Ascending aorta (tissue), 2 donors: ENCODE data around the gene TNRC6B. TPM values are rescaled to one million over a fixed set of nuclear protein-coding genes. Genes with fewer than 3 reads are reported as not detected.

Experiments used
- DNase-seq, 2 donors: peaks; one replicate each; pipeline ENCODE4 v3.0.0-alpha.2; 2019; ENCODE audit warnings: low spot score in 2 of 2
- H3K27ac ChIP-seq, 2 donors: fragments of 200-600 bp; sonication (generic); one replicate each; pipeline ENCODE4 v1.5.1; 2016 to 2017; ENCODE audit warnings: mild to moderate bottlenecking in 1 of 2
- H3K27me3 ChIP-seq: fragments of 200-600 bp; sonication (generic); one replicate; pipeline ENCODE4 v1.5.1; 2017
- H3K36me3 ChIP-seq, 2 donors: fragments of 200-600 bp; sonication (generic); one replicate each; pipeline ENCODE4 v1.5.1; 2016
- H3K4me1 ChIP-seq, 2 donors: fragments of 200-600 bp; sonication (generic); one replicate each; pipeline ENCODE4 v1.5.1; 2016 to 2017; ENCODE audit warnings: mild to moderate bottlenecking in 1 of 2
- H3K4me3 ChIP-seq, 2 donors: fragments of 200-600 bp; sonication (generic); one replicate each; pipeline ENCODE4 v1.5.1; 2016 to 2017; ENCODE audit warnings: mild to moderate bottlenecking in 1 of 2
- H3K9me3 ChIP-seq, 2 donors: fragments of 200-600 bp; sonication (generic); one replicate each; pipeline ENCODE4 v1.5.1; 2016
- intact Hi-C: fragments of 100-400 bp; cut with DNase I; formaldehyde crosslinking; loops from one replicate; pipeline ENCODE4 v1.15.1; 2023
- total RNA-seq: library from RNA; depleted of rRNA; stranded (reverse); fragments of >200 nt; gene quantifications from one replicate; pipeline ENCODE4 v1.1.0, GENCODE V29; 2016
- TF ChIP-seq, protein P1 (sequence below), 3 experiments: fragments of 200-600 bp in 2 of 3; fragments of 450-650 bp in 1 of 3; sonication (generic) in 2 of 3; IDR thresholded peaks; one replicate each; pipeline ENCODE4 v1.5.1; 2016 to 2019; ENCODE audit warnings: antibody characterized with exemption in 3 of 3, mild to moderate bottlenecking in 1 of 3, moderate library complexity in 1 of 3

TNRC6B gene
- total RNA-seq, 1 donor from 2014 or later = 22.4 TPM

DNA sequence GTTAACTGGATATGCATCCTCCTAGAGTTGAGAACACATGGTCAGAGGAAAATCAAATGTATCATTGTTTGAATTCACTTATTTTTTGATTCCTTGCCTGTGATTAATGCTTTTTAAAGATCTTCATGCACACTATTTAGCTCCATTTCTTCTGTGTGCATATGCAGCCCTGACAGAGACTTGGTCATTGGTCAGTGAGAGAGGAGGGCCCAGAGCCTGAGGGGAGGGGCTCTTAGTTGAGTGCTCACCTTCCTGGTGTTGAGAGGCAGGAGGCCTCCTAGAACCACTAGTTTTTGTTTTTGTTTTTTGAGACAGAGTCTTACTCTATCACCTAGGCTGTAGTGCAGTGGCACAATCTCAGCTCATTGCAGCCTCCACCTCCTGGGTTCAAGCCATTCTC is 48.9 kb downstream of the TNRC6B start:
- H3K36me3 ChIP-seq = no peaks in the 10 kb centered on the region
- TF ChIP-seq, protein P1, sequence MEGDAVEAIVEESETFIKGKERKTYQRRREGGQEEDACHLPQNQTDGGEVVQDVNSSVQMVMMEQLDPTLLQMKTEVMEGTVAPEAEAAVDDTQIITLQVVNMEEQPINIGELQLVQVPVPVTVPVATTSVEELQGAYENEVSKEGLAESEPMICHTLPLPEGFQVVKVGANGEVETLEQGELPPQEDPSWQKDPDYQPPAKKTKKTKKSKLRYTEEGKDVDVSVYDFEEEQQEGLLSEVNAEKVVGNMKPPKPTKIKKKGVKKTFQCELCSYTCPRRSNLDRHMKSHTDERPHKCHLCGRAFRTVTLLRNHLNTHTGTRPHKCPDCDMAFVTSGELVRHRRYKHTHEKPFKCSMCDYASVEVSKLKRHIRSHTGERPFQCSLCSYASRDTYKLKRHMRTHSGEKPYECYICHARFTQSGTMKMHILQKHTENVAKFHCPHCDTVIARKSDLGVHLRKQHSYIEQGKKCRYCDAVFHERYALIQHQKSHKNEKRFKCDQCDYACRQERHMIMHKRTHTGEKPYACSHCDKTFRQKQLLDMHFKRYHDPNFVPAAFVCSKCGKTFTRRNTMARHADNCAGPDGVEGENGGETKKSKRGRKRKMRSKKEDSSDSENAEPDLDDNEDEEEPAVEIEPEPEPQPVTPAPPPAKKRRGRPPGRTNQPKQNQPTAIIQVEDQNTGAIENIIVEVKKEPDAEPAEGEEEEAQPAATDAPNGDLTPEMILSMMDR (IDR thresholded peaks at IDR 0.05) = no peak
- peaks cover 5 to 12% of the 10 kb centered on the region in 2 donors for H3K4me1 ChIP-seq
- H3K27ac ChIP-seq = no peak overlapping the region
- no peak for DNase-seq
- H3K27me3 ChIP-seq = no peaks in the 10 kb centered on the region
- H3K4me3 ChIP-seq = no peak overlapping the region
- H3K9me3 ChIP-seq = no peaks in the 10 kb centered on the region
- intact Hi-C loops = no loop called here

DNA sequence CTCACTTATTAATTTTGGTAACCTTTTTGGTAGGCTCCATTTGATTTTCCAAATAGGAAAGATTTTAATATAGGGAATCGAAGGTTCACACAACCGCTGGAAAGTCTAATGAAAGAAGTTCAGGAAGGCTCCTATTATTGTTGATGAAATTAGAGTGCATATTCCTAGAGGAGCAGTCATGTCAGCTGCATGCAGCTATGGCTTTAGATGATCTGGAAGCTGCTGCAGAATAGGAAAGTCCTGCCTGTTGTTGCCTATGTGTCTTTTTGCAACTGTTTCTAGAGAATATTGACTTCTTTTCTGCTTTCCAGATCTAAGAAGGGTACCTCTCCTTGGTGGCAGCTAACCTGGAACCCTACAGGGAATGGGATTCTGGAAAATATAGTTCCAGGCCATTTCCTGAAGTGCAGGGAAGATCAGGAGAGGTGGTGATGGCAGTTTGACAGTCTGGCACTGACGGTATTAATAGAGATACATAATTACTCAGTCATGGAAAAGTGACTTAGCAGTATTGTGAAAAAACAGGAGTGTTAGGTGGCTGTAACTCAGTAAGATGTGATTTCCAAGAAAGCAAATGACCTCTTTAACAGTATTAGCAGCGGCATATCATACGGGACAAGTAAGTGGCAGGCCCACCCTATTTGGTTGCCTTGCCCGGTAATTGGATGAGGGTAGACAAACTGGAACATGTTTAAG is 54.0 kb downstream of the TNRC6B start:
- Histone ChIP-seq H3K27ac (no peak overlapping the region), H3K9me3 (no peaks in the 10 kb centered on the region), H3K27me3 (no peaks in the 10 kb centered on the region), H3K4me3 (no peak overlapping the region), H3K4me1 (peaks cover 0 to 12% of the 10 kb centered on the region in 2 donors), H3K36me3 (peaks cover 0 to 3% of the 10 kb centered on the region in 2 donors)
- intact Hi-C loops = no loop called here
- TF ChIP-seq, protein P1 (IDR thresholded peaks at IDR 0.05) = no peak
- no peak for DNase-seq

GRCh38 chr22:40232624-40233023 is 54.9 kb downstream of the TNRC6B start:
- TF ChIP-seq, protein P1 (IDR thresholded peaks at IDR 0.05) = no peak
- intact Hi-C loops = no loop called here
- Histone ChIP-seq H3K36me3 (peaks cover 0 to 3% of the 10 kb centered on the region in 2 donors), H3K27ac (no peak overlapping the region), H3K4me1 (peaks cover 0 to 12% of the 10 kb centered on the region in 2 donors), H3K27me3 (no peaks in the 10 kb centered on the region), H3K4me3 (no peak overlapping the region), H3K9me3 (no peaks in the 10 kb centered on the region)
- no peak for DNase-seq

GRCh38 chr22:40233886-40234285 is 56.2 kb downstream of the TNRC6B start:
- H3K36me3 ChIP-seq = peaks cover 0 to 3% of the 10 kb centered on the region in 2 donors
- H3K27ac ChIP-seq = no peak overlapping the region
- no peaks in the 10 kb centered on the region for H3K9me3 ChIP-seq
- intact Hi-C loops = no loop called here
- H3K4me1 ChIP-seq = peaks cover 0 to 21% of the 10 kb centered on the region in 2 donors
- no peaks in the 10 kb centered on the region for H3K27me3 ChIP-seq
- H3K4me3 ChIP-seq = no peak overlapping the region
- no peak for DNase-seq
- TF ChIP-seq, protein P1 (IDR thresholded peaks at IDR 0.05) = no peak

- TF ChIP-seq, protein P1 (IDR thresholded peaks at IDR 0.05) = no peak
- peaks cover 0 to 3% of the 10 kb centered on the region in 2 donors for H3K36me3 ChIP-seq
- peaks cover 0 to 27% of the 10 kb centered on the region in 2 donors for H3K4me1 ChIP-seq
- no peaks in the 10 kb centered on the region for H3K27me3 ChIP-seq
- DNase-seq = no peak
- no peaks in the 10 kb centered on the region for H3K9me3 ChIP-seq
- no peak overlapping the region for H3K27ac ChIP-seq
- no peak overlapping the region for H3K4me3 ChIP-seq
- intact Hi-C loops = no loop called here
These were observed 56.9 kb downstream of the TNRC6B start for GRCh38 chr22:40234658-40235057.
